NCI-H2107 treated with DMSO at 0.1 percent for 48 hours (cell line): ENCODE data around the gene ALX3.

Experiments used
- DNase-seq: peaks from one replicate; lab custom pipeline; 2025; ENCODE audit not compliant: unreplicated experiment; lab: John Stamatoyannopoulos, UW

The ALX3 gene

GRCh38 chr1:110067479-110067892, 3.0 kb downstream of the ALX3 start:
- DNase-seq: no peak

- no peak for DNase-seq
Measured at GRCh38 chr1:110065841-110066240, 4.6 kb downstream of the ALX3 start.

- no peak for DNase-seq
Measured at GRCh38 chr1:110064576-110065337, 5.7 kb downstream of the ALX3 start.

DNA sequence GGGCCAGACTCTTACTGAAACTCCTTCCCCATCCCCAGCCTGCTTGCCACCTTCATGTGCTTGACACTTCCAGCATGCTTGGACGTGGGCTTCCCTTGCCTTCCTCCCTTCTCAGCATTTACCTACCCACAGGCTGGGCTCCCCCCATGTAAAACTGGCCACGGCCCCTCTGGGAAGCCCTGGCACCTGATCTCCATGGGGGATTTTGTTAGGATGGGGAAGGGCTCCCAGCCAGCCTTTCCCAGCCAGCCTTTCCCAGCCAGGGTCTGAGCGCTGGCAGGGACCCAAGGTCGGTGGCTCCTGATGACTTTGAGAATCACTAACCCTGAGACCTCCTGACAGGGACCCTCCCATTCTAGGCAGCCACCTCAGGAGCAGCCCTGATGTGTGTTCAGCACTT, 6.7 kb downstream of the ALX3 start:
- DNase-seq: no peak

- DNase-seq: no peak
Measured at GRCh38 chr1:110062612-110063011, 7.9 kb downstream of the ALX3 start.

GRCh38 chr1:110061341-110061740, 9.1 kb downstream of the ALX3 start:
- DNase-seq: no peak

DNA sequence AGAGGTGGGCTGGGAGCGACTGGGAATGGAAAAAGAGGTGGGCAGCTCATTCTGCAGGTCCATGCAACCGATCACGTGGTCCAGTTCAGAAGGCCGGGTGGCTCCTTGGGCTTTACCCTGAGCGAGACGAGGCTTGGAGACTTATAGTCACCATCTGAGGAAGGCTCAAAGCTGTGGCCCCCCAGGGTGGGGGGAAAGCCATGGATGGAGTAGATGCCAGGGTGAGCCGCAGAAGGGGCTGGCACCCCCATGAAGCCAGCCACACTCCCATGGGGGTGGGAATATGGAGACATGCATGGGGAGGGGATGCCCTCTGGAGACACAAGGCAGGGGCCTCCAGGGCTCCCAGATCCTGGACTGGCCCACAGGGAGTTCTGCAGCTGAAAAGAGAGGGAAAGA, 9.8 kb downstream of the ALX3 start:
- DNase-seq: no peak

DNA sequence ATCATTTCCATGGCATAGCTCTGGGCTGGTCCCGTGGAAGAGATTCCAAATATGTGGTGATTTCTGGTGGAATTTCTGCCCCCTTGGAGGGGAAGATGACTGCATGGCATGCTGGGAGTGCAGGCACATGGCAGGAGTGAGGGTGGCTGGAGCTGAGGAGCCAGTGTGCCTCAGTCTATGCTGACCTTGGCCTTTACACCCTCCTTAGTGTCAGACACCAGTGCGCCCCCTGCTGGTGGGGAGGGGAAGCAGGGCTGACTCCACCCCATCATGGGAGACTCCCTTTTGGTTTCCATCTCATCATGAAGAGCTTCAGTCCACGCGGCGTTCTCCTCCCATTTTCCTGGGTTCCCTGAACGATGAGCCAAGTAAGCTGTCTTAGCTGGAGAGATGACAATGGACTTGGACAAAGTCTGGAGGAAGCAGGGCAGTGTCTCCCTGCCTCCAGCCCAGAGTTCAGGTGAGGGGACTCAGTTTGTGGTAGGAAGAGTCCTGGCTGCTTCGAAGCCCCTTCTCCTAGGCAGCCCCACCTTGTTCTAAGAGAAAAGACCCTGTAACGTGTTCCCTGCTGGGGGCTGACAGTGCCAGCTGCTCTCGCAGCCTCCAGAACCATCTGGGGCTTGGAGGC, 10.3 kb downstream of the ALX3 start:
- no peak for DNase-seq

DNA sequence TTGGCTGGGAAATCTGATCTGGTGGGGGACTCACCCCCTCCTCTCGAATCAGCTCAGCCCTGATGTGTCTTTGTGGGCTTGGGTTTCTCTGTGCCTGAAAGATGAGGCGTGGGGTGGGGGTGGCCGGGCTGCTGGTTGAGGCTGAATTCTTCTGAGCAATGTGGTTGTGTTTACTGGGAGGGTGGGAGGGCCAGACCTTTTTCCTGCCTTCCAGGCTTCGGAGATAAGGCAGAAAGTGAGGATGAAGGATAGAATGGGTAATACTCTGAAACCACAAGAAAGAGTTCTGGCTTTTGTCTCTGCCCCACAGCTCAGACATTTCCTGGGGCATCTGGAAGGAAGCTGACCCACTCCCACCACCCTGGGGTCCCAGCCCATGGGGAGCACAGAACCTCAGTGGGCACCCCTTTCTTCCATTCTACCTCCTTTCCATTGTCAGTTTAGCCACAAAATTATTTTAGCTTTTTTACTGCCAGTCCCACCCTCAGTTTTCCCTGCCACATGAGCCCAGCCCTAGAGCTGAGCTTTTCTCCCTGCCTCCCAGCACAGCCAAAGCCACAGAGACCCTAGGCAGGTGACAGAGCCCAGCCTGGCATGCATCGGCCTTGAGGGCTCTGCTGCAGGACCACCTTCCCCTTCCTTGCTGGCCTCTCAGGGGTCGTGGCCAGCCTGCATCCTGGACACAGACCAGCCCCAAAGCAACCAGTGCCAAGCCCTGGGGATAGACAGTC, 11.2 kb downstream of the ALX3 start:
- no peak for DNase-seq

GRCh38 chr1:110058591-110058990, 11.9 kb downstream of the ALX3 start:
- DNase-seq: no peak

- DNase-seq: no peak
Measured at GRCh38 chr1:110057963-110058518, 12.4 kb downstream of the ALX3 start.

GRCh38 chr1:110056776-110057175, 13.7 kb downstream of the ALX3 start:
- DNase-seq: no peak

GRCh38 chr1:110056285-110056683, 14.2 kb downstream of the ALX3 start:
- DNase-seq: no peak

DNA sequence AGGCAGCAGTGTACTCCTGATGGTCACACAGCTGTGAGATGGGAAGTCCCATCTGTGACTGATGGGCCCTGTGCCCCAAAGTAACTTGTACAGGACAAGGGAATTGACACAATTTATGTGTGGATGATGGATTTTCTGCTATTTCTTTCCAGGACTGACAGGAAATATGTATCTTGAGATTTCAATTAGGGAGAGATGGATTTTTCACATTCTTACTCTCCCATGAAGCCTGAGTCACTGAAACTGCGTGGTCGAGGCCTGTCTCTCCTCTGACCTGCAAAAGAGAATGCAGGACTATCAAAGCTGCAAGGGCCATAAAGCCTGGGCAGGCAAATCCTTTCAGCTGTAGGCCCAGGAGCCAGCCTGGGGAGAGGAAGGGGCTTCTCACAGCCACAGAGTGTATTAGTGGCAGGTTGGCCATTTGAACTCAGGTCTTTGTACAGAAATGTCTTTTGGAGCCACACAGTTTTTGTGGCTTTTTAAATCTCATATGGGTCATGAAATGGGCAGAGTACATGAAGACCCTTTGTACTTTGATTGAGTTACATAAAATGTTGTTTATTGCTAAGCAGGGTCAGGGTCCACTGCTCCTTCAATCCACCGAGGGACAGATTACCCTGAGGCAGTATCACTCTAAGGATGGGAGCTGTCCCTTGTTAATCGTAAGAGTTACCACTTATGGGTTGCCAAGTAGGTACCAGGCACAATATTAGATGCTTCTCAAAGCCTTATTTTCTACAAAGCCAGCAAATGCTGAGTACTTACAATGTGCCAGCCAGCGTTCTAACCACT, 14.8 kb downstream of the ALX3 start:
- no peak for DNase-seq

DNA sequence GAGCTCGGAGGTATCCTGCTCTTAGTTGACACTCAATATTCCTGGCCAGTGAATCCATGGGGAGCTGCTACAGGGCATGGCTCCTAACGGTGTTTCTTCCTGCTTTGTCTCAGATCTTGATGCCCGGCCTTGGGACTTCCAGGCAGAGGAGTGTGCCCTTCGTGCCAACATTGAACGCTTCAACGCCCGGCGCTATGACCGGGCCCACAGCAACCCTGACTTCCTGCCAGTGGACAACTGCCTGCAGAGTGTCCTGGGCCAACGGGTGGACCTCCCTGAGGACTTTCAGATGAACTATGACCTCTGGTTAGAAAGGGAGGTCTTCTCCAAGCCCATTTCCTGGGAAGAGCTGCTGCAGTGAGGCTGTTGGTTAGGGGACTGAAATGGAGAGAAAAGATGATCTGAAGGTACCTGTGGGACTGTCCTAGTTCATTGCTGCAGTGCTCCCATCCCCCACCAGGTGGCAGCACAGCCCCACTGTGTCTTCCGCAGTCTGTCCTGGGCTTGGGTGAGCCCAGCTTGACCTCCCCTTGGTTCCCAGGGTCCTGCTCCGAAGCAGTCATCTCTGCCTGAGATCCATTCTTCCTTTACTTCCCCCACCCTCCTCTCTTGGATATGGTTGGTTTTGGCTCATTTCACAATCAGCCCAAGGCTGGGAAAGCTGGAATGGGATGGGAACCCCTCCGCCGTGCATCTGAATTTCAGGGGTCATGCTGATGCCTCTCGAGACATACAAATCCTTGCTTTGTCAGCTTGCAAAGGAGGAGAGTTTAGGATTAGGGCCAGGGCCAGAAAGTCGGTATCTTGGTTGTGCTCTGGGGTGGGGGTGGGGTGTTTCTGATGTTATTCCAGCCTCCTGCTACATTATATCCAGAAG, 16.7 kb downstream of the ALX3 start:
- no peak for DNase-seq

DNA sequence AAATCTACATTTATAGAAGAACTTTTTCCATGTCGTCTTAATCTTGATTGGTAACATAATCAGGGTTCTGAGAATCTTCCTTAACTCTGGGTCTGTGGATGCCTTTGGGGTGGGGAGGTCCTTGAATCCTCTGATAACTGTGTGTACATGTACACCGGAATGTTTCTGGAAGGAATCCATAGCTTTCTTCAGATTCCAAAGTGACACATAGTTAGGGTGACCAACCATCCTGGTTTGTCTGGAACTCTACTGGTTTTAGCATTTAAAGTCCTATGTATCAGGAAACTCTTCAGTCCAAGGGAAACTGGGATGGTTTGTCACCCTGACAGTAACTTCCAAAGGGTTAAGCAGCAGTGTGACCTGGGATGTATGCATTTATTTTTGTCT, 19.2 kb downstream of the ALX3 start:
- DNase-seq: no peak

- no peak for DNase-seq
Measured at GRCh38 chr1:110050602-110051261, 19.7 kb downstream of the ALX3 start.

DNA sequence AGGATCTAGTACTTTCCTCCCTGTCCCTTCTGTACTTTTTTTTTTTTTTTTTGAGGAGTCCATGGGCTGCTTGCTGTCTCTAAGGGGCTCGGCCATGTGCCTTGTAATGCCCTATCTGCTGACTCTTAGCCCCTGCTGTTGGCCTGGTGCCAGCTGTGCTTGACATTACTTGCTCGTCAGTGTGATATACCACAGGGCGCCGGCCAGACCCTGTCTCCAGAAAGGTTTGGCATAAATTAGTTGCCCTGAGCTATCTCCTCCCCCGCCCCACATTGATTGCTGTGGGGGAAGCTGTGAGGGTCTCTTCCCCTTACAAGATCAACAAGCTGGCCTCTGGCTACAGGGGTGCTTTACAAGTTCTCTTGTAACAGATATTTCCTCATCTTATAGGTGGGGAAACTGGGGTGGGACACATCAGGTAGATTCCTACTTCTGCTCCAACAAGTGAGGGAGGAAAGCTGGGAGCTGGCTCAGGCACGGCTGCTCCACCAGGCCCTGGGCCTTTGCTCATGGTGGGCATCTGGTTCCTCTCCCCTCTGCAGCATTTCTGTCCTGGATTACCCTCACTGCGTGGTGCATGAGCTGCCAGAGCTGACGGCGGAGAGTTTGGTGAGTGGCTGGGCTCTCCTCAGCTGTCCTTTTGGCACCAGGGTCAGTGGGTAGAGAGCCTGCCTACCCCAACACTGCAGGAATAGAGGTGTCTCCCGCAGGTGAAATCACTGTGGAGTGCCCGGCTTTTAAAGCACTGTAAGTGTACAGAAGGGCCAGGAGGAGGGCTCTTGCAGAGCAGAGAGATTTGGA, 20.5 kb downstream of the ALX3 start:
- no peak for DNase-seq
